ENCODE results near the gene FAAH.

GRCh38 chr1:46394872-46395465 is 852 bp downstream of the FAAH start:
- TF ChIP-seq CTCF (IDR thresholded peaks at IDR 0.05) (no peak), POLR2A (IDR thresholded peaks at IDR 0.05) (no peak)

Measured in esophagus squamous epithelium (tissue), 4 donors.